ENCODE data around the gene PRRG2. TPM values are rescaled to one million over a fixed set of nuclear protein-coding genes. Genes with fewer than 3 reads are reported as not detected.

The PRRG2 gene
- polyA plus RNA-seq, 4 donors, result 14.2 to 23.7 (median 18.0) TPM

- WGBS, 3 donors, result 28 to 53% (median 29%) methylated on average over 15 of the region's 15 CpGs
- no peaks in the 10 kb centered on the region for H3K27me3 ChIP-seq (ENCODE audit: control insufficient read depth in 3 of 3, insufficient read depth in 3 of 3, low read length in 3 of 3)
- no peak overlapping the region for H3K4me3 ChIP-seq (ENCODE audit: low read depth in 1 of 3, low read length in 3 of 3)
- no peak for FAIRE-seq
- peaks cover 12 to 58% (median 22%) of the 10 kb centered on the region in 3 donors for H3K36me3 ChIP-seq (ENCODE audit: control insufficient read depth in 3 of 3, insufficient read depth in 2 of 3, low read depth in 1 of 3, low read length in 3 of 3)
- H3K9me3 ChIP-seq (ENCODE audit: control insufficient read depth in 2 of 2, insufficient read depth in 1 of 2, low read depth in 1 of 2, low read length in 1 of 2), result no peaks in the 10 kb centered on the region
- H3K27ac ChIP-seq (ENCODE audit: low read depth in 1 of 3, low read length in 2 of 3), result peak overlapping the region; percentile 66 to 87 (median 75)
- peak in 1 of 2 donors; percentile 61 for DNase-seq
- peaks cover 5 to 42% (median 12%) of the 10 kb centered on the region in 3 donors for H3K4me1 ChIP-seq (ENCODE audit: control insufficient read depth in 3 of 3, insufficient read depth in 2 of 3, low read depth in 1 of 3, low read length in 2 of 3)
Observed at GRCh38 chr19:49559928-49560327, 21.2 kb upstream of the PRRG2 start.

DNA sequence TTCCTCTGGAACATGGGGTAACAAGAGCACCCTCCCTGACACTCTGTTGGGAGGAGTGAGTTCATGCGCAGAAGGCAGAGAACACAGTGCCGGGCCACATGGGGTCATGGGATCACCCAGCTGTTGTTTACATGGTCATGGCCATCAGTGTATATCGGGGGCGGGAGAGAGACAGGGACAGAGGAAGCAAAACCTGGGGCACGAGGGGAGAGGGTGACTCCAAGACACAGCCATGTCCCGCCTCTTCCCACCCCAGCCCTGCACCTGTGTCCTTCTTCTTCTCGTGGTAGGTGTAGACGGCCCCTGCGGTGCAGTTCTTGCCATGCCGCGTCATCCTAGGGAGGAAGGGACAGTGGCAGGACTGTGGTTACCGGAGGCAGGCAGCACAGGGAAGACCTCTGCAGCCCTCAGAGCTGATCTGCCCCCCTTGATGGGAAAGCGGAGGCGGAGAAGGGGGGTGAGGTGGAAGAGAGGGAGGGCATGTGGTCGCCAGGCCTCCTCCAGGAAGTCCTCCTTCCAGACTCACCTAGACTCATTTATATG lies 20.7 kb upstream of the PRRG2 start:
- H3K27me3 ChIP-seq (ENCODE audit: control insufficient read depth in 3 of 3, insufficient read depth in 3 of 3, low read length in 3 of 3), result no peaks in the 10 kb centered on the region
- WGBS, 3 donors, result 13 to 36% (median 15%) methylated on average over 12 to 15 of the region's 15 CpGs
- no peak for FAIRE-seq
- DNase-seq, result peak in 1 of 2 donors; percentile 55
- H3K27ac ChIP-seq (ENCODE audit: low read depth in 1 of 3, low read length in 2 of 3), result peak overlapping the region; percentile 66 to 87 (median 75)
- H3K4me3 ChIP-seq (ENCODE audit: low read depth in 1 of 3, low read length in 3 of 3), result no peak overlapping the region
- no peaks in the 10 kb centered on the region for H3K9me3 ChIP-seq (ENCODE audit: control insufficient read depth in 2 of 2, insufficient read depth in 1 of 2, low read depth in 1 of 2, low read length in 1 of 2)
- peaks cover 11 to 53% (median 22%) of the 10 kb centered on the region in 3 donors for H3K36me3 ChIP-seq (ENCODE audit: control insufficient read depth in 3 of 3, insufficient read depth in 2 of 3, low read depth in 1 of 3, low read length in 3 of 3)
- H3K4me1 ChIP-seq (ENCODE audit: control insufficient read depth in 3 of 3, insufficient read depth in 2 of 3, low read depth in 1 of 3, low read length in 2 of 3), result peaks cover 5 to 41% (median 13%) of the 10 kb centered on the region in 3 donors

DNA sequence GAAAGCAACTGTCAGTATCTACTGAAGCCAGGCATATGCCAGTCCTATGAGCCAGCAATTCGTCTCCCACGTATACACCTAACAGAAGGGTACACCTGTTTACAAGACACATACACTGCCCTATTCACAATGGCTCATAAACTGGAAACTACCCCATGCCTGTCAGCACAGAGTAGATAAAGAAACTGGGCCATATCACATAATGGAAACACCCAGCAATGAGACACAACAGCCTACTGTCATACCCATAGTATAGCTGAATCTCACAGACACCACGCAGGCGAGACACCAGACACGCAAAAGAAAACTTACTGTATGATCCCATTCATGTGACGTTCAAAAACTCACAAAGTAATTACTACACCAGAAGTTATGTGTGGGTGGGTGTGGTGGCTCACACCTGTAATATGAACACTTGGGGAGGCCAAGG lies 16.5 kb upstream of the PRRG2 start:
- Histone ChIP-seq H3K27me3 (ENCODE audit: control insufficient read depth in 3 of 3, insufficient read depth in 3 of 3, low read length in 3 of 3) (no peaks in the 10 kb centered on the region), H3K9me3 (ENCODE audit: control insufficient read depth in 2 of 2, insufficient read depth in 1 of 2, low read depth in 1 of 2, low read length in 1 of 2) (no peaks in the 10 kb centered on the region), H3K4me3 (ENCODE audit: low read depth in 1 of 3, low read length in 3 of 3) (no peak overlapping the region), H3K27ac (ENCODE audit: low read depth in 1 of 3, low read length in 2 of 3) (peak overlapping the region; percentile 8 to 85 (median 64)), H3K4me1 (ENCODE audit: control insufficient read depth in 3 of 3, insufficient read depth in 2 of 3, low read depth in 1 of 3, low read length in 2 of 3) (peaks cover 4 to 40% (median 9%) of the 10 kb centered on the region in 3 donors), H3K36me3 (ENCODE audit: control insufficient read depth in 3 of 3, insufficient read depth in 2 of 3, low read depth in 1 of 3, low read length in 3 of 3) (peaks cover 0 to 24% (median 0%) of the 10 kb centered on the region in 3 donors)
- DNase-seq (peak; percentile 37 to 71), FAIRE-seq (no peak)
- WGBS, 3 donors, result 27 to 65% (median 43%) methylated on average over 6 of the region's 6 CpGs

DNA sequence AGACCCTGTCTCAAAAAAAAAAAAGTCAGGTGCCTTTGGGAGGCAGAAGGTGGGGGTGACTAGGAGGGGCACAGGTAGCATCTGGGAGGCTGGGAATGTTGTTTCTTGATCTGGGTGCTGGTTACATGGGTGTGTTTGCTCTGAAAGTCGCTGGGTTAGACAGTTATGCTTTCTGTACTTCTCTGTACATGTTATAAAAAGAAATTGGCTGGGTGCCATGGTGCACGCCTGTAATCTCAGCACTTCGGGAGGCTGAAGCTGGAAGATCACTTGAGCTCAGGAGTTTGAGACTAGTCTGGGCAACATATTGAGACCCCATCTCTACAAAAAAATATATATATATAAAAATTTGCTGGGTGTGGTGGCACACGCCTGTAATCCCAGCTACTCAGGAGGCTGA lies 15.9 kb upstream of the PRRG2 start:
- Histone ChIP-seq H3K4me1 (ENCODE audit: control insufficient read depth in 3 of 3, insufficient read depth in 2 of 3, low read depth in 1 of 3, low read length in 2 of 3) (peaks cover 3 to 34% (median 6%) of the 10 kb centered on the region in 3 donors), H3K36me3 (ENCODE audit: control insufficient read depth in 3 of 3, insufficient read depth in 2 of 3, low read depth in 1 of 3, low read length in 3 of 3) (peaks cover 0 to 17% (median 0%) of the 10 kb centered on the region in 3 donors), H3K27ac (ENCODE audit: low read depth in 1 of 3, low read length in 2 of 3) (peak overlapping the region in 2 of 3 donors; percentile 64 to 85), H3K9me3 (ENCODE audit: control insufficient read depth in 2 of 2, insufficient read depth in 1 of 2, low read depth in 1 of 2, low read length in 1 of 2) (no peaks in the 10 kb centered on the region), H3K27me3 (ENCODE audit: control insufficient read depth in 3 of 3, insufficient read depth in 3 of 3, low read length in 3 of 3) (no peaks in the 10 kb centered on the region), H3K4me3 (ENCODE audit: low read depth in 1 of 3, low read length in 3 of 3) (no peak overlapping the region)
- DNase-seq, result peak; percentile 74 to 90
- WGBS, 3 donors, result 20 to 30% (median 26%) methylated on average over 4 of the region's 4 CpGs
- FAIRE-seq, result no peak

GRCh38 chr19:49566302-49566701 lies 14.8 kb upstream of the PRRG2 start:
- no peaks in the 10 kb centered on the region for H3K9me3 ChIP-seq (ENCODE audit: control insufficient read depth in 2 of 2, insufficient read depth in 1 of 2, low read depth in 1 of 2, low read length in 1 of 2)
- FAIRE-seq, result no peak
- no peak for DNase-seq
- no peak overlapping the region for H3K4me3 ChIP-seq (ENCODE audit: low read depth in 1 of 3, low read length in 3 of 3)
- H3K27me3 ChIP-seq (ENCODE audit: control insufficient read depth in 3 of 3, insufficient read depth in 3 of 3, low read length in 3 of 3), result no peaks in the 10 kb centered on the region
- H3K4me1 ChIP-seq (ENCODE audit: control insufficient read depth in 3 of 3, insufficient read depth in 2 of 3, low read depth in 1 of 3, low read length in 2 of 3), result peaks cover 3 to 34% (median 10%) of the 10 kb centered on the region in 3 donors
- no peak overlapping the region for H3K27ac ChIP-seq (ENCODE audit: low read depth in 1 of 3, low read length in 2 of 3)
- H3K36me3 ChIP-seq (ENCODE audit: control insufficient read depth in 3 of 3, insufficient read depth in 2 of 3, low read depth in 1 of 3, low read length in 3 of 3), result peaks cover 0 to 17% (median 0%) of the 10 kb centered on the region in 3 donors
- WGBS, 3 donors, result 96 to 100% (median 98%) methylated on average over 3 of the region's 3 CpGs

DNA sequence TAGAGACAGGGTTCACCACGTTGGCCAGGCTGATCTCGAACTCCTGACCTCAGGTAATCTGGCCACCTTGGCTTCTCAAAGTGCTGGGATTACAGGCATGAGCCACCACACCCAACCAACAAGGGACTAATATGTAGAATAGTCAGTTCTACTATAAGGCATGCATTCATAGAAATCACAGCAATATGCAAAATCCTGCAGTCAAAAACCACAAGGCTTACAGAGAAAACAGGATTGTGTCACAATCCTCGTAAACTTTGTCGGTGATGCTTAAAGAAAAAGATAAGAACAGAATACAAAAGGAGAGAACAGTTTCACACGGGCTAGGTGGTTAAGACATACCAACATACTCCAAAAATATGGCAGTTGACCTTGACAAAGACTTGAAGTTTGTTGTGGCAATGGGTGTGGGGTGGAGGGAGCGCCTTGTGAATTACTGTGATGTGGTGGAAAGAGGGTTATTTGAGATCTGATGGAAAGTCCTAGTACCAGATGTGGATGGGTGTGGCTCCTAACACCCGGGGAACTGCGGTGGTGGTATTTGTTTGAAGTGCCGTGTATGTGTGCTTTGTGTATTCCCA lies 13.2 kb upstream of the PRRG2 start:
- DNase-seq (peak; percentile 48 to 55), FAIRE-seq (no peak)
- Histone ChIP-seq H3K4me1 (ENCODE audit: control insufficient read depth in 3 of 3, insufficient read depth in 2 of 3, low read depth in 1 of 3, low read length in 2 of 3) (peaks cover 3 to 29% (median 10%) of the 10 kb centered on the region in 3 donors), H3K27ac (ENCODE audit: low read depth in 1 of 3, low read length in 2 of 3) (peak overlapping the region; percentile 27 to 78 (median 33)), H3K9me3 (ENCODE audit: control insufficient read depth in 2 of 2, insufficient read depth in 1 of 2, low read depth in 1 of 2, low read length in 1 of 2) (no peaks in the 10 kb centered on the region), H3K4me3 (ENCODE audit: low read depth in 1 of 3, low read length in 3 of 3) (no peak overlapping the region), H3K36me3 (ENCODE audit: control insufficient read depth in 3 of 3, insufficient read depth in 2 of 3, low read depth in 1 of 3, low read length in 3 of 3) (peaks cover 0 to 20% (median 0%) of the 10 kb centered on the region in 3 donors), H3K27me3 (ENCODE audit: control insufficient read depth in 3 of 3, insufficient read depth in 3 of 3, low read length in 3 of 3) (no peaks in the 10 kb centered on the region)
- 8 to 35% (median 23%) methylated on average over 9 of the region's 9 CpGs for WGBS, 3 donors

GRCh38 chr19:49570138-49570856 lies 10.8 kb upstream of the PRRG2 start:
- Histone ChIP-seq H3K36me3 (ENCODE audit: control insufficient read depth in 3 of 3, insufficient read depth in 2 of 3, low read depth in 1 of 3, low read length in 3 of 3) (peaks cover 0 to 34% (median 4%) of the 10 kb centered on the region in 3 donors), H3K27me3 (ENCODE audit: control insufficient read depth in 3 of 3, insufficient read depth in 3 of 3, low read length in 3 of 3) (no peaks in the 10 kb centered on the region), H3K9me3 (ENCODE audit: control insufficient read depth in 2 of 2, insufficient read depth in 1 of 2, low read depth in 1 of 2, low read length in 1 of 2) (no peaks in the 10 kb centered on the region), H3K4me3 (ENCODE audit: low read depth in 1 of 3, low read length in 3 of 3) (no peak overlapping the region), H3K4me1 (ENCODE audit: control insufficient read depth in 3 of 3, insufficient read depth in 2 of 3, low read depth in 1 of 3, low read length in 2 of 3) (peaks cover 3 to 22% (median 3%) of the 10 kb centered on the region in 3 donors), H3K27ac (ENCODE audit: low read depth in 1 of 3, low read length in 2 of 3) (peak overlapping the region in 2 of 3 donors; percentile 15 to 26)
- 21 to 30% (median 24%) methylated on average over 14 of the region's 14 CpGs for WGBS, 3 donors
- peak; percentile 87 to 88 for DNase-seq
- FAIRE-seq, result no peak

DNA sequence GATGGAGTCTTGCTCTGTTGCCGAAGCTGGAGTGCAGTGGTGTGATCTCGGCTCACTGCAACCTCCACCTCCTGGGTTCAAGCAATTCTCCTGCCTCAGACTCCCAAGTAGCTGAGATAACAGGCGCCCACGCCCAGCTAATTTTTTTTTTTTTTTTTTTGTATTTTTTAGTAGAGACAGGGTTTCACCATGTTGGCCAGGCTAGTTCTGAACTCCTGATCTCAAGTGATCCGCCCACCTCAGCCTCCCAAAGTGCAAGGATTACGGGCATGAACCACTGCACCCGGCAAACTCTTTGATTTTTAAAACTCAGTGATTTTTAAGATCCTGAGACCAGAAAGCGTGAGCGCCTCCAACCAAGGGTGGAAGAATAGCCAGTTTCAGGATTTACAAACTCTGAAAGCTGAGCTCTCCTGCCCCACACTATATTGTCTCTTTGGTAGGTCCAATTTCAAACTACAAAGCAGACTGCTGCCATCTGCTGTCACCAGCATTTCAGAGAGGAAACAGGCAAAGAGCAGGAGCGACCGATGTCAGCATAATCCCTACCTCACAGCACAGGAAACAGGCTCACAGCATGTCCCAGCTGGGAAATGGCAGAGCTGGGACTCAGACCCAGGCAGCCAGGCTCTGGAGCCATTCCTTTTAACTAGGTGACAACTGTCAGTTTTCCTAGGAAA lies 10.0 kb upstream of the PRRG2 start:
- 23 to 52% (median 40%) methylated on average over 11 of the region's 11 CpGs for WGBS, 3 donors
- no peaks in the 10 kb centered on the region for H3K27me3 ChIP-seq (ENCODE audit: control insufficient read depth in 3 of 3, insufficient read depth in 3 of 3, low read length in 3 of 3)
- DNase-seq (peak; percentile 53 to 80), FAIRE-seq (no peak)
- peaks cover 3 to 20% (median 3%) of the 10 kb centered on the region in 3 donors for H3K4me1 ChIP-seq (ENCODE audit: control insufficient read depth in 3 of 3, insufficient read depth in 2 of 3, low read depth in 1 of 3, low read length in 2 of 3)
- peaks cover 0 to 39% (median 4%) of the 10 kb centered on the region in 3 donors for H3K36me3 ChIP-seq (ENCODE audit: control insufficient read depth in 3 of 3, insufficient read depth in 2 of 3, low read depth in 1 of 3, low read length in 3 of 3)
- H3K9me3 ChIP-seq (ENCODE audit: control insufficient read depth in 2 of 2, insufficient read depth in 1 of 2, low read depth in 1 of 2, low read length in 1 of 2), result no peaks in the 10 kb centered on the region
- H3K27ac ChIP-seq (ENCODE audit: low read depth in 1 of 3, low read length in 2 of 3), result peak overlapping the region in 1 of 3 donors; percentile 18
- H3K4me3 ChIP-seq (ENCODE audit: low read depth in 1 of 3, low read length in 3 of 3), result no peak overlapping the region
